Skeletal muscle satellite cell (primary cell): ENCODE data around the gene MESD. TPM values are rescaled to one million over a fixed set of nuclear protein-coding genes. Genes with fewer than 3 reads are reported as not detected.

ENCODE experiments used
- H3K27me3 ChIP-seq: 2 replicates; pipeline ENCODE4 v1.7.0; 2013; ENCODE audit warnings: low read length; ENCODE audit not compliant: control insufficient read depth, insufficient read depth
- H3K36me3 ChIP-seq: 2 replicates; pipeline ENCODE4 v1.7.0; 2013; ENCODE audit warnings: mild to moderate bottlenecking, control low read depth, low read length; ENCODE audit not compliant: insufficient read depth
- H3K4me1 ChIP-seq: 2 replicates; pipeline ENCODE4 v1.7.0; 2013; ENCODE audit warnings: low read length; ENCODE audit not compliant: control insufficient read depth, insufficient read depth
- H3K4me2 ChIP-seq: 2 replicates; pipeline ENCODE4 v1.7.0; 2013; ENCODE audit warnings: mild to moderate bottlenecking, low read length
- H3K4me3 ChIP-seq: 2 replicates; pipeline ENCODE4 v1.7.0; 2013; ENCODE audit warnings: low read length
- H3K9ac ChIP-seq: 2 replicates; pipeline ENCODE4 v1.7.0; 2013; ENCODE audit warnings: mild to moderate bottlenecking, low read depth, low read length, moderate library complexity
- H3K9me3 ChIP-seq: replicated peaks from 2 replicates; pipeline ENCODE4 v1.7.0; 2013; ENCODE audit warnings: mild to moderate bottlenecking, control low read depth, low read length
- small RNA-seq: library from RNA; depleted of rRNA; stranded (forward); fragments of <200 nt; gene quantifications from one replicate; pipeline ENCODE3, GENCODE V24; 2012

Gene MESD

GRCh38 chr15:80912673-80913072 lies 76.9 kb downstream of the MESD start:
- H3K36me3 ChIP-seq = peaks cover 3% of the 10 kb centered on the region
- H3K4me1 ChIP-seq = no peaks in the 10 kb centered on the region
- H3K4me3 ChIP-seq = no peak overlapping the region
- H3K4me2 ChIP-seq = no peak overlapping the region
- H3K9ac ChIP-seq = no peak overlapping the region
- H3K9me3 ChIP-seq = no peaks in the 10 kb centered on the region
- no peaks in the 10 kb centered on the region for H3K27me3 ChIP-seq

GRCh38 chr15:80911821-80912220 lies 77.8 kb downstream of the MESD start:
- no peaks in the 10 kb centered on the region for H3K4me1 ChIP-seq
- H3K4me3 ChIP-seq = no peak overlapping the region
- no peaks in the 10 kb centered on the region for H3K9me3 ChIP-seq
- no peak overlapping the region for H3K9ac ChIP-seq
- H3K4me2 ChIP-seq = no peak overlapping the region
- no peaks in the 10 kb centered on the region for H3K27me3 ChIP-seq
- H3K36me3 ChIP-seq = peaks cover 3% of the 10 kb centered on the region

DNA sequence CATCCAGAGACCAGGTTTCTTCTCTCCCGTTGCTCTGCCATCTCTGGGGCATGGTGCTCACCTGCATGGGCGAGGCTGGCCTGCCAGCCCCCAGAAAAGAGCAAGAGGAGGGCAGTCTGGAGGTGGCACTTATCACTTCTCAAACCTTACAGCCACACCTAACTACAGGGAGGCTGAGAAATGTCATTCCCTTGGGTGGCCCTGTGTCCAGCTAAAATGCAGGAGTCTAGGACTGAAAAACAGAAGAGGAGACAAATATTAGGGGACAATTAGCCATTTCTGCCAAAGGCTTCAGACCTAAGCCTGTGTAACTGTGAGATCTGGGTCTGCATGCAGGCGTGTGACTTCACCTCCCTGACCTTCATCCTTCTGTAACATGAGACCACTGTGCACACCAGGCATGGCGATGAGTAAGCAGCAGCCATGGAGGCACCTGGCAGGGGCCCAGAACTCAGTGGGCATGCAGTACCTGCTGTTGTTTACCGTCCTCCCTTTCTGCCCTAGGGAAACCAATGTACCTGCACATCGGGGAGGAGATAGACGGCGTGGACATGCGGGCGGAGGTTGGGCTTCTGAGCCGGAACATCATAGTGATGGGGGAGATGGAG lies 83.4 kb downstream of the MESD start:
- Histone ChIP-seq H3K9ac (no peak overlapping the region), H3K4me3 (no peak overlapping the region), H3K4me2 (no peak overlapping the region), H3K27me3 (no peaks in the 10 kb centered on the region), H3K36me3 (no peaks in the 10 kb centered on the region), H3K9me3 (no peaks in the 10 kb centered on the region), H3K4me1 (peaks cover 5% of the 10 kb centered on the region)

- H3K27me3 ChIP-seq = no peaks in the 10 kb centered on the region
- no peaks in the 10 kb centered on the region for H3K36me3 ChIP-seq
- peaks cover 5% of the 10 kb centered on the region for H3K4me1 ChIP-seq
- H3K9ac ChIP-seq = no peak overlapping the region
- no peak overlapping the region for H3K4me3 ChIP-seq
- no peak overlapping the region for H3K4me2 ChIP-seq
- H3K9me3 ChIP-seq = no peaks in the 10 kb centered on the region
These were observed 84.6 kb downstream of the MESD start for GRCh38 chr15:80904998-80905397.

- Histone ChIP-seq H3K9me3 (no peaks in the 10 kb centered on the region), H3K9ac (no peak overlapping the region), H3K36me3 (no peaks in the 10 kb centered on the region), H3K27me3 (no peaks in the 10 kb centered on the region), H3K4me1 (peaks cover 5% of the 10 kb centered on the region), H3K4me3 (no peak overlapping the region), H3K4me2 (no peak overlapping the region)
These were observed 87.3 kb downstream of the MESD start for GRCh38 chr15:80902298-80902801.

- Histone ChIP-seq H3K4me2 (no peak overlapping the region), H3K36me3 (peaks cover 5% of the 10 kb centered on the region)
These were observed 91.6 kb downstream of the MESD start for GRCh38 chr15:80898040-80898439.

More at GRCh38 chr15:80898040-80898439, 91.6 kb downstream of the MESD start:
- Histone ChIP-seq H3K9ac (no peak overlapping the region), H3K27me3 (no peaks in the 10 kb centered on the region), H3K4me3 (no peak overlapping the region), H3K4me1 (peaks cover 12% of the 10 kb centered on the region), H3K9me3 (peaks cover 6% of the 10 kb centered on the region)

Small RNA genes lying within 50 kb of the gene (small RNA-seq; reads per million reads assigned to genes)
- gene MIR4514 = not detected
